K562 (cell line): Measurements from ENCODE around the gene AMH. TPM values are rescaled to one million over a fixed set of nuclear protein-coding genes. Genes with fewer than 3 reads are reported as not detected.

Experiments used
- ATAC-seq: fragments of 200-7000 bp; cut with Tn5 transposase; 3 replicates; pipeline ENCODE4 v1.9.1; 2020; ENCODE audit warnings: moderate library complexity
- BruUV-seq: library from RNA; stranded (reverse); fragments of 400-500 nt; replicated peaks from 2 replicates; lab custom pipeline; 2021; lab: Mats Ljungman, UMichigan
- CTCF ChIA-PET: fragments of 300-600 bp; formaldehyde crosslinking; extraction: SDS; loops from one replicate; lab custom pipeline; 2021; ENCODE audit warnings: low intra/inter-chr PET ratio; lab: Yijun Ruan, JAX
- POLR2A ChIA-PET: fragments of 300-600, 350-650 bp; sonication (Branson Sonifier 250); formaldehyde crosslinking; extraction: SDS; loops from one replicate; lab custom pipeline; 2021; ENCODE audit warnings: antibody characterized with exemption, inconsistent platforms; lab: Yijun Ruan, JAX
- DNase-seq, 4 experiments: peaks; one replicate each; pipeline versions ENCODE4 v3.0.0 to v3.0.0-alpha.2; 2011 to 2018; ENCODE audit warnings: low spot score in 3 of 4, mixed read lengths in 3 of 4; ENCODE audit errors: extremely low read depth in 1 of 4
- FAIRE-seq: peaks from 2 replicates; lab custom pipeline; 2011; peaks lifted over from hg19 to GRCh38; lab: Jason Lieb, UNC
- H2AFZ ChIP-seq: 2 replicates; pipeline ENCODE4 v1.6.0; 2011; ENCODE audit warnings: low read depth, low read length, control low read depth, inconsistent platforms
- H3K27ac ChIP-seq: fragments of 200-600 bp; 3 replicates; pipeline ENCODE4 v1.8.0; 2011; ENCODE audit warnings: low read depth, mild to moderate bottlenecking, control low read depth, inconsistent platforms, low read length, moderate library complexity, mixed read lengths; ENCODE audit errors: extremely low read depth
- H3K27me3 ChIP-seq, 2 experiments: fragments of 300-600 bp in 1 of 2; 2 replicates in 1 of 2; 3 replicates in 1 of 2; pipeline versions ENCODE4 v1.6.0 to v1.8.0; 2011; ENCODE audit warnings: inconsistent platforms in 2 of 2, low read length in 2 of 2, mild to moderate bottlenecking in 1 of 2, mixed read lengths in 1 of 2, moderate library complexity in 1 of 2; ENCODE audit not compliant: control insufficient read depth in 2 of 2, insufficient read depth in 2 of 2
- H3K36me3 ChIP-seq: fragments of 300-600 bp; 3 replicates; pipeline ENCODE4 v1.8.0; 2011; ENCODE audit warnings: mild to moderate bottlenecking, low read length, inconsistent platforms; ENCODE audit not compliant: control insufficient read depth, insufficient read depth
- H3K4me1 ChIP-seq, 2 experiments: fragments of 200-600 bp in 1 of 2; replicated peaks in 1 of 2; 2 replicates in 1 of 2; 3 replicates in 1 of 2; pipeline versions ENCODE4 v1.5.1 to v1.8.0; 2011; ENCODE audit warnings: inconsistent platforms in 2 of 2, low read length in 2 of 2, mild to moderate bottlenecking in 1 of 2, mixed read lengths in 1 of 2, moderate library complexity in 1 of 2; ENCODE audit not compliant: control insufficient read depth in 2 of 2, insufficient read depth in 2 of 2
- H3K4me2 ChIP-seq: 2 replicates; pipeline ENCODE4 v1.6.1; 2011; ENCODE audit warnings: low read length, control low read depth, inconsistent platforms, mixed read lengths; ENCODE audit not compliant: insufficient read depth
- H3K4me3 ChIP-seq: fragments of 200-600 bp; sonication (generic), shearing (Covaris generic); 2 replicates; pipeline ENCODE4 v1.5.1; 2016; ENCODE audit warnings: control low read depth, inconsistent platforms
- H3K79me2 ChIP-seq: fragments of 200-600 bp; 3 replicates; pipeline ENCODE4 v1.8.0; 2011; ENCODE audit warnings: low read length, inconsistent platforms; ENCODE audit not compliant: control insufficient read depth, insufficient read depth
- H3K9ac ChIP-seq, 2 experiments: 2 replicates each; pipeline versions ENCODE4 v1.6.0 to v1.6.1; 2011; ENCODE audit warnings: low read depth in 2 of 2, low read length in 2 of 2, control low read depth in 1 of 2, inconsistent platforms in 1 of 2, mild to moderate bottlenecking in 1 of 2, mixed read lengths in 1 of 2; ENCODE audit not compliant: insufficient read depth in 1 of 2
- H3K9me1 ChIP-seq: one replicate; pipeline ENCODE4 v1.6.0; 2011; ENCODE audit warnings: inconsistent platforms, mild to moderate bottlenecking, low read length, moderate library complexity; ENCODE audit not compliant: control insufficient read depth, insufficient read depth
- H3K9me3 ChIP-seq: replicated peaks from 2 replicates; pipeline ENCODE4 v1.5.1; 2011; ENCODE audit warnings: low read depth, low read length, inconsistent platforms; ENCODE audit not compliant: control insufficient read depth, insufficient read depth
- H4K20me1 ChIP-seq: replicated peaks from 2 replicates; pipeline ENCODE4 v1.6.1; 2011; ENCODE audit warnings: low read length, inconsistent platforms, mixed read lengths; ENCODE audit not compliant: control insufficient read depth, insufficient read depth
- JUN ChIP-seq, 2 experiments: sonication (generic) in 1 of 2; formaldehyde crosslinking in 1 of 2; IDR thresholded peaks; 2 replicates each; pipeline versions ENCODE4 v1.6.1 to v1.8.0; 2012 to 2022; ENCODE audit warnings: borderline replicate concordance in 2 of 2, mild to moderate bottlenecking in 2 of 2, improper control_type of control experiment in 1 of 2, low read depth in 1 of 2, low read length in 1 of 2, missing genetic modification reagents in 1 of 2
- PURB ChIP-seq: sonication (generic); formaldehyde crosslinking; IDR thresholded peaks from 2 replicates; pipeline ENCODE4 v1.9.0; 2021; ENCODE audit warnings: low read depth, mild to moderate bottlenecking, missing genetic modification reagents
- RBM22 ChIP-seq: fragments of 200-400 bp; formaldehyde crosslinking; IDR thresholded peaks from 2 replicates; pipeline ENCODE4 v1.6.1; 2018; ENCODE audit warnings: low read length, low read depth; ENCODE audit not compliant: poor library complexity, severe bottlenecking
- SMARCA5 ChIP-seq: fragments of 450-650 bp; IDR thresholded peaks from 2 replicates; pipeline ENCODE4 v1.6.1; 2016
- YY1 ChIP-seq, 3 experiments: IDR thresholded peaks; 2 replicates each; pipeline ENCODE4 v1.6.1; 2011; ENCODE audit warnings: low read length in 2 of 3, mild to moderate bottlenecking in 2 of 3, moderate library complexity in 2 of 3, borderline replicate concordance in 1 of 3, control low read depth in 1 of 3, low read depth in 1 of 3; ENCODE audit not compliant: insufficient read depth in 3 of 3, insufficient replicate concordance in 2 of 3, control insufficient read depth in 1 of 3, insufficient read length in 1 of 3; ENCODE audit errors: extremely low read depth in 1 of 3
- WGBS: fragments of 100-300 bp; shearing (Covaris generic); methylation state at CpG from one replicate; pipeline ENCODE4 v1.1.6; 2016; ENCODE audit warnings: low coverage, mixed read lengths; ENCODE audit not compliant: insufficient coverage; ENCODE audit errors: missing lambda C conversion rate; 5-methylcytosine and 5-hydroxymethylcytosine counted together
- in situ Hi-C: fragments of 300-500 bp; cut with MboI; formaldehyde crosslinking; loops from 4 replicates; pipeline ENCODE4 v1.15.0; 2018; ENCODE audit warnings: inconsistent platforms, mixed read lengths
- intact Hi-C: fragments of 100-400 bp; cut with micrococcal nuclease; formaldehyde crosslinking; loops from 2 replicates; pipeline ENCODE4 v1.14.2; 2022
- polyA plus RNA-seq, 8 experiments: library from polyadenylated mRNA; depleted of rRNA in 4 of 8; stranded (reverse) in 5 of 8; unstranded in 3 of 8; fragments of >200 nt; fragmentation: Nextera tagmentation in 2 of 8; fragmentation: Illumina TruSeq in 1 of 8; extraction: Ambion mirVana in 2 of 8; extraction: Trizol in 1 of 8; gene quantifications; 2 replicates each; pipeline versions ENCODE4 v1.2.1 to v1.2.3, GENCODE V29; 2011 to 2014; ENCODE audit warnings: inconsistent platforms in 1 of 8, missing spikeins in 1 of 8
- total RNA-seq, 7 experiments: library from RNA; depleted of rRNA in 6 of 7; stranded (reverse); fragments of >200 nt in 6 of 7; fragmentation: Illumina TruSeq in 2 of 7; extraction: Trizol in 2 of 7; gene quantifications; 2 replicates each; pipeline versions ENCODE4 v1.2.1 to v1.2.3, GENCODE V29; 2011 to 2021; ENCODE audit warnings: low replicate concordance in 1 of 7
- TF ChIP-seq, protein P1 (sequence below): IDR thresholded peaks from 2 replicates; pipeline ENCODE4 v1.6.1; 2011; ENCODE audit not compliant: insufficient read length; ENCODE audit errors: extremely low read depth
- TF ChIP-seq, protein P2 (sequence below), 2 experiments: fragments of 450-650 bp; IDR thresholded peaks; 2 replicates each; pipeline ENCODE4 v1.6.1; 2016
- TF ChIP-seq, protein P3 (sequence below): sonication (generic); formaldehyde crosslinking; IDR thresholded peaks from 2 replicates; pipeline ENCODE4 v1.9.0; 2022; ENCODE audit warnings: mild to moderate bottlenecking, missing genetic modification reagents

The AMH gene
- total and polyA plus RNA-seq, 9 of the 15 experiments (the other 6 are each of a cell fraction or from before 2014, with no cell fraction given) = 0.29 to 27.4 (median 2.6) TPM; not detected in 2

DNA sequence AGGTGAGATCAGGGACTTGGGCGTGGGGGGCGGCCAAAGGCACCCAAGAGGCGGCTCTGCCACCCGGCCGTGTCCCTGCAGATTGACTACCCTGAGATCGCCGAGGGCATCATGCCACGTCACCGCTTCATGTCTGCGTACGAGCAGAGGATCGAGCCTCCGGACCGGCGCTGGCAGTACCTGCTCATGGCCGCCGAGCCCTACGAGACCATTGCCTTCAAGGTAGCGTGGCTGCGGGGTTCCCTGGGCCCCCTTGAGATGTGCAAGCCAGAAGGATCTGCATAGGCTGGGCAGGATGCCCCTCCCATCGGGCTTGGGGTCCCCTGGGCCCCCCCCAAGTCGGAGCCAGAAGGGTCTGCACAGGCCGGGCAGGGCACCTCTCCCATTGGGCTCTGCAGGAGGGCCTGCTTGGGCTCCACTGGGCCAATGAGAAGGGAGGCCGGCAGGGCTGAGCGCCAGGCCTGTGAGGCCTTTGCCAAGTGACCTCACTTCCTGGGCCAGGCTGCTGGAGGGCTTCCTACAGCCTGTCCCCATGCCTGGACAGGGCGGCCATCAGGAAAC lies 2.2 kb upstream of the AMH start:
- peaks cover 76% of the 10 kb centered on the region; the same call in 2 of the 3 replicates for H3K36me3 ChIP-seq
- CTCF ChIA-PET = no interaction called here
- no peak overlapping the region for H2AFZ ChIP-seq
- peaks cover 24% of the 10 kb centered on the region for H3K79me2 ChIP-seq
- ATAC-seq = 0 out of 3 replicates have a peak, but pooled peaks have one; percentile 4
- H3K9me1 ChIP-seq = no peaks in the 10 kb centered on the region
- H3K4me1 ChIP-seq = peaks cover 0 to 69% of the 10 kb centered on the region in 2 experiments; a peak in 2 of 5 replicates
- peak overlapping the region in 1 of 2 experiments; percentile 31; a peak in 1 of 4 replicates for H3K9ac ChIP-seq
- intact Hi-C loops = no loop called here
- 93% methylated on average over 16 of the region's 26 CpGs for WGBS
- no peak overlapping the region for H3K4me3 ChIP-seq
- H3K4me2 ChIP-seq = no peak overlapping the region
- no peaks in the 10 kb centered on the region for H3K27me3 ChIP-seq
- TF ChIP-seq RBM22 (peak; percentile 65), PURB (CRISPR knock-in tag) (no peak)
- no peak for FAIRE-seq
- POLR2A ChIA-PET = interaction anchor here (0.5 to 1.9 kb wide), 4 partner anchors 8 to 78 kb away, joined by 3 to 7 read pairs (median 6); no protein-coding TSS in a partner anchor
- no peak for DNase-seq
- H4K20me1 ChIP-seq = peaks cover 17% of the 10 kb centered on the region
- no TSS peak for BruUV-seq
- in situ Hi-C loops = no loop called here
- no peaks in the 10 kb centered on the region for H3K9me3 ChIP-seq
- no peak overlapping the region for H3K27ac ChIP-seq

GRCh38 chr19:2247433-2248101 lies 1.6 kb upstream of the AMH start:
- Histone ChIP-seq H3K4me1 (peaks cover 0 to 67% of the 10 kb centered on the region in 2 experiments; a peak in 2 of 5 replicates), H3K79me2 (peaks cover 17% of the 10 kb centered on the region), H3K9ac (peak overlapping the region in 1 of 2 experiments; percentile 31; a peak in 1 of 4 replicates), H3K9me3 (no peaks in the 10 kb centered on the region), H3K9me1 (no peaks in the 10 kb centered on the region), H3K27me3 (no peaks in the 10 kb centered on the region), H3K4me3 (no peak overlapping the region), H3K4me2 (no peak overlapping the region), H2AFZ (no peak overlapping the region), H4K20me1 (peaks cover 10% of the 10 kb centered on the region), H3K36me3 (peaks cover 69% of the 10 kb centered on the region; the same call in 2 of the 3 replicates), H3K27ac (no peak overlapping the region)
- in situ Hi-C loops (no loop called here), intact Hi-C loops (no loop called here)
- POLR2A ChIA-PET = interaction anchor here (1.1 to 3.3 kb wide), 3 partner anchors 8 to 12 kb away, joined by 4 to 35 read pairs (median 22); no protein-coding TSS in a partner anchor
- DNase-seq (no peak), ATAC-seq (no peak), FAIRE-seq (no peak)
- BruUV-seq = no TSS peak
- CTCF ChIA-PET = no interaction called here
- WGBS = 88% methylated on average over 17 of the region's 28 CpGs
- TF ChIP-seq SMARCA5 = no peak
- no peak for TF ChIP-seq YY1 (IDR thresholded peaks at IDR 0.05; ENCODE audit: borderline replicate concordance in 1 of 3, control insufficient read depth in 1 of 3, extremely low read depth in 1 of 3, insufficient read depth in 3 of 3, insufficient read length in 1 of 3, insufficient replicate concordance in 2 of 3, low read depth in 1 of 3, low read length in 2 of 3)
- TF ChIP-seq, protein P1, sequence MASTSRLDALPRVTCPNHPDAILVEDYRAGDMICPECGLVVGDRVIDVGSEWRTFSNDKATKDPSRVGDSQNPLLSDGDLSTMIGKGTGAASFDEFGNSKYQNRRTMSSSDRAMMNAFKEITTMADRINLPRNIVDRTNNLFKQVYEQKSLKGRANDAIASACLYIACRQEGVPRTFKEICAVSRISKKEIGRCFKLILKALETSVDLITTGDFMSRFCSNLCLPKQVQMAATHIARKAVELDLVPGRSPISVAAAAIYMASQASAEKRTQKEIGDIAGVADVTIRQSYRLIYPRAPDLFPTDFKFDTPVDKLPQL = no peak
- TF ChIP-seq, protein P2, sequence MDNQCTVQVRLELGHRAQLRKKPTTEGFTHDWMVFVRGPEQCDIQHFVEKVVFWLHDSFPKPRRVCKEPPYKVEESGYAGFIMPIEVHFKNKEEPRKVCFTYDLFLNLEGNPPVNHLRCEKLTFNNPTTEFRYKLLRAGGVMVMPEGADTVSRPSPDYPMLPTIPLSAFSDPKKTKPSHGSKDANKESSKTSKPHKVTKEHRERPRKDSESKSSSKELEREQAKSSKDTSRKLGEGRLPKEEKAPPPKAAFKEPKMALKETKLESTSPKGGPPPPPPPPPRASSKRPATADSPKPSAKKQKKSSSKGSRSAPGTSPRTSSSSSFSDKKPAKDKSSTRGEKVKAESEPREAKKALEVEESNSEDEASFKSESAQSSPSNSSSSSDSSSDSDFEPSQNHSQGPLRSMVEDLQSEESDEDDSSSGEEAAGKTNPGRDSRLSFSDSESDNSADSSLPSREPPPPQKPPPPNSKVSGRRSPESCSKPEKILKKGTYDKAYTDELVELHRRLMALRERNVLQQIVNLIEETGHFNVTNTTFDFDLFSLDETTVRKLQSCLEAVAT (IDR thresholded peaks at IDR 0.05) = no peak
- TF ChIP-seq, protein P3, sequence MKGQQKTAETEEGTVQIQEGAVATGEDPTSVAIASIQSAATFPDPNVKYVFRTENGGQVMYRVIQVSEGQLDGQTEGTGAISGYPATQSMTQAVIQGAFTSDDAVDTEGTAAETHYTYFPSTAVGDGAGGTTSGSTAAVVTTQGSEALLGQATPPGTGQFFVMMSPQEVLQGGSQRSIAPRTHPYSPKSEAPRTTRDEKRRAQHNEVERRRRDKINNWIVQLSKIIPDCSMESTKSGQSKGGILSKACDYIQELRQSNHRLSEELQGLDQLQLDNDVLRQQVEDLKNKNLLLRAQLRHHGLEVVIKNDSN = no peak
- no peak for TF ChIP-seq JUN (IDR thresholded peaks at IDR 0.05; ENCODE audit: borderline replicate concordance, low read depth, low read length)
- TF ChIP-seq JUN (CRISPR knock-in tag; IDR thresholded peaks at IDR 0.05; ENCODE audit: borderline replicate concordance) = no peak
